PC-9 (cell line): ENCODE data around the gene HOXA5.

ENCODE experiments used
- EZH2 ChIP-seq: fragments of 200-600 bp; sonication (generic); IDR thresholded peaks from 2 replicates; pipeline ENCODE4 v1.8.0; 2017; ENCODE audit warnings: antibody characterized with exemption, low read depth
- TF ChIP-seq, protein P1 (sequence below): fragments of 200-600 bp; sonication (generic); conservative IDR thresholded peaks from 2 replicates; pipeline ENCODE4 v1.6.1; 2017; ENCODE audit warnings: mixed run types, antibody characterized with exemption, mild to moderate bottlenecking, moderate library complexity

DNA sequence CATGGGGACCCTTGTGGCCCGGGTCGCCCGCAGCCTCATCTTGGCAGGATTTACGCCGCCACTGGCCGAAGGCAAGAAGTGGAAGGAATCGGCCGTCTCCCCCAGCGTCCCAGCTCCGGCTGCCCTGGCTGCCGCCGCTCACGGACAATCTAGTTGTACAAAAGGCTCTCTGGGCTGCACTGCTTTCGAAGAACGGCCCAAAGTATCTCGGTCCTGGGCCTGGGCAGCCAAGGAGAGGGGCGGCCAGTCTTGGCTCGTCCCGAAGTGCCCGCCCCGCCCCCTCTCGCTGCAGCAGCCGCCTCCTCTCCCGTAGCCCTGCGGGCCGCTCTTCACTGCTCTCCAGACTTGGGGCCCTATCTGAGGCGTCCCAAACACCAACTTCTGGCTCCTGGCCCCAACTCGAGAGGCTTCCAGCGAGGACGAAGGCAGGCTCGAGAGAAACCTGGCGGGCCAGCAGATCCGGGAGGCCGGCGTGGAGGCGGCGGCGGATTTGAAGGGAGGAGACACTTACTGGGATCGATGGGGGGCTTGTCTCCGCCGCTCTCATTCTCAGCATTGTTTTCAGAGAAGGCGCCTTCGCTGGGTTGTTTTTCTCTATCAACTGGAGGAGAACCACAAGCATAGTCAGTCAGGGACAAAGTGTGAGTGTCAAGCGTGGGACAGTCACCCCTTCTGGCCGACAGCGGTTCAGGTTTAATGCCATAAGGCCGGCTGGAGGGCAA is 21.0 kb upstream of the HOXA5 start:
- TF ChIP-seq, protein P1, sequence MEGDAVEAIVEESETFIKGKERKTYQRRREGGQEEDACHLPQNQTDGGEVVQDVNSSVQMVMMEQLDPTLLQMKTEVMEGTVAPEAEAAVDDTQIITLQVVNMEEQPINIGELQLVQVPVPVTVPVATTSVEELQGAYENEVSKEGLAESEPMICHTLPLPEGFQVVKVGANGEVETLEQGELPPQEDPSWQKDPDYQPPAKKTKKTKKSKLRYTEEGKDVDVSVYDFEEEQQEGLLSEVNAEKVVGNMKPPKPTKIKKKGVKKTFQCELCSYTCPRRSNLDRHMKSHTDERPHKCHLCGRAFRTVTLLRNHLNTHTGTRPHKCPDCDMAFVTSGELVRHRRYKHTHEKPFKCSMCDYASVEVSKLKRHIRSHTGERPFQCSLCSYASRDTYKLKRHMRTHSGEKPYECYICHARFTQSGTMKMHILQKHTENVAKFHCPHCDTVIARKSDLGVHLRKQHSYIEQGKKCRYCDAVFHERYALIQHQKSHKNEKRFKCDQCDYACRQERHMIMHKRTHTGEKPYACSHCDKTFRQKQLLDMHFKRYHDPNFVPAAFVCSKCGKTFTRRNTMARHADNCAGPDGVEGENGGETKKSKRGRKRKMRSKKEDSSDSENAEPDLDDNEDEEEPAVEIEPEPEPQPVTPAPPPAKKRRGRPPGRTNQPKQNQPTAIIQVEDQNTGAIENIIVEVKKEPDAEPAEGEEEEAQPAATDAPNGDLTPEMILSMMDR = no peak
- no peak for TF ChIP-seq EZH2
